H4 (cell line): ENCODE data around the gene IL1RAPL2. TPM values are rescaled to one million over a fixed set of nuclear protein-coding genes. Genes with fewer than 3 reads are reported as not detected.

Experiments
- DNase-seq: peaks from one replicate; pipeline ENCODE4 v3.0.0-alpha.2; 2015; ENCODE audit warnings: low spot score
- total RNA-seq: library from RNA; depleted of rRNA; stranded (reverse); fragments of >200 nt; shearing (Covaris generic); gene quantifications from 2 replicates; pipeline ENCODE4 v1.2.3, GENCODE V29; 2014

The IL1RAPL2 gene
- total RNA-seq, 1 experiment from 2014 or later, result 0.23 TPM

GRCh38 chrX:105461016-105461415 is 895.0 kb downstream of the IL1RAPL2 start:
- DNase-seq, result no peak

GRCh38 chrX:105462186-105462585 is 896.2 kb downstream of the IL1RAPL2 start:
- DNase-seq, result no peak

- peak; percentile 30 for DNase-seq
Observed at GRCh38 chrX:105463473-105463872, 897.5 kb downstream of the IL1RAPL2 start.

- peak; percentile 3 for DNase-seq
Observed at GRCh38 chrX:105464618-105465017, 898.6 kb downstream of the IL1RAPL2 start.

GRCh38 chrX:105468741-105469140 is 902.7 kb downstream of the IL1RAPL2 start:
- no peak for DNase-seq

- DNase-seq, result no peak
Observed at GRCh38 chrX:105471597-105471996, 905.6 kb downstream of the IL1RAPL2 start.

- DNase-seq, result no peak
Observed at GRCh38 chrX:105475801-105476200, 909.8 kb downstream of the IL1RAPL2 start.

- DNase-seq, result no peak
Observed at GRCh38 chrX:105477351-105477750, 911.4 kb downstream of the IL1RAPL2 start.

GRCh38 chrX:105480646-105481310 is 914.8 kb downstream of the IL1RAPL2 start:
- no peak for DNase-seq

GRCh38 chrX:105483011-105483410 is 917.0 kb downstream of the IL1RAPL2 start:
- no peak for DNase-seq

GRCh38 chrX:105488716-105489115 is 922.7 kb downstream of the IL1RAPL2 start:
- DNase-seq, result no peak

GRCh38 chrX:105495376-105495775 is 929.4 kb downstream of the IL1RAPL2 start:
- DNase-seq, result no peak

- DNase-seq, result no peak
Observed at GRCh38 chrX:105502336-105502735, 936.3 kb downstream of the IL1RAPL2 start.

GRCh38 chrX:105515561-105515960 is 949.6 kb downstream of the IL1RAPL2 start:
- DNase-seq, result no peak

GRCh38 chrX:105526431-105526830 is 960.4 kb downstream of the IL1RAPL2 start:
- no peak for DNase-seq

- no peak for DNase-seq
Observed at GRCh38 chrX:105527759-105528158, 961.8 kb downstream of the IL1RAPL2 start.

GRCh38 chrX:105533951-105534350 is 968.0 kb downstream of the IL1RAPL2 start:
- no peak for DNase-seq

- no peak for DNase-seq
Observed at GRCh38 chrX:105543283-105543682, 977.3 kb downstream of the IL1RAPL2 start.

- no peak for DNase-seq
Observed at GRCh38 chrX:105550043-105550663, 984.2 kb downstream of the IL1RAPL2 start.

- peak; percentile 67 for DNase-seq
Observed at GRCh38 chrX:105552395-105552794, 986.4 kb downstream of the IL1RAPL2 start.

- no peak for DNase-seq
Observed at GRCh38 chrX:105553118-105553517, 987.1 kb downstream of the IL1RAPL2 start.

GRCh38 chrX:105564501-105564900 is 998.5 kb downstream of the IL1RAPL2 start:
- DNase-seq, result peak; percentile 91

- DNase-seq, result no peak
Observed at GRCh38 chrX:105565856-105566255, 999.9 kb downstream of the IL1RAPL2 start.

- DNase-seq, result no peak
Observed at GRCh38 chrX:105567082-105567481, 1001.1 kb downstream of the IL1RAPL2 start.
